C4-2B (cell line): ENCODE data around the gene SLC5A2.

Experiments used
- ZFX ChIP-seq: fragments of 450-650 bp; IDR thresholded peaks from 2 replicates; pipeline ENCODE4 v1.6.1; 2017
- TF ChIP-seq, protein P1 (sequence below): fragments of 450-650 bp; conservative IDR thresholded peaks from 2 replicates; pipeline ENCODE4 v1.5.1; 2017; ENCODE audit warnings: mild to moderate bottlenecking

DNA sequence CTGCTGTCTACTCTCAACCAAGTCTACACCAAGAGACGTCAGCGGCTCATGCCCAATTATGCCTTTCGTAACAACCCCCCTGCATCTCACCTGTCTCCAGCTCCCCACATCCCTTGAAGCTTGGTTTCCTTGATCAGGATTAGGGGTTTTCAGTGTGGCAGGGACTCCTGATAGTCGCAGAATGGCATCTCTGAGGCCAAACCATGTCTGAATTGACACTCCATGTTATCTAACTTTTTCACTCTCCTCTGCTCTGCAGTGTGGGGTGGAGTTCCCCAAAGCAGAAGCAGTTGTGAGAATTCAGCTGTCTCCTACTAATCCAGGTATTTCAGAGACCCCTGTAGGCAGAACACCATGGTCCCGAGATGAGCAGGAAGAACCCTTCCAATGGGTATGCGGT is 39.1 kb downstream of the SLC5A2 start:
- TF ChIP-seq, protein P1, sequence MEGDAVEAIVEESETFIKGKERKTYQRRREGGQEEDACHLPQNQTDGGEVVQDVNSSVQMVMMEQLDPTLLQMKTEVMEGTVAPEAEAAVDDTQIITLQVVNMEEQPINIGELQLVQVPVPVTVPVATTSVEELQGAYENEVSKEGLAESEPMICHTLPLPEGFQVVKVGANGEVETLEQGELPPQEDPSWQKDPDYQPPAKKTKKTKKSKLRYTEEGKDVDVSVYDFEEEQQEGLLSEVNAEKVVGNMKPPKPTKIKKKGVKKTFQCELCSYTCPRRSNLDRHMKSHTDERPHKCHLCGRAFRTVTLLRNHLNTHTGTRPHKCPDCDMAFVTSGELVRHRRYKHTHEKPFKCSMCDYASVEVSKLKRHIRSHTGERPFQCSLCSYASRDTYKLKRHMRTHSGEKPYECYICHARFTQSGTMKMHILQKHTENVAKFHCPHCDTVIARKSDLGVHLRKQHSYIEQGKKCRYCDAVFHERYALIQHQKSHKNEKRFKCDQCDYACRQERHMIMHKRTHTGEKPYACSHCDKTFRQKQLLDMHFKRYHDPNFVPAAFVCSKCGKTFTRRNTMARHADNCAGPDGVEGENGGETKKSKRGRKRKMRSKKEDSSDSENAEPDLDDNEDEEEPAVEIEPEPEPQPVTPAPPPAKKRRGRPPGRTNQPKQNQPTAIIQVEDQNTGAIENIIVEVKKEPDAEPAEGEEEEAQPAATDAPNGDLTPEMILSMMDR, result no peak
- no peak for TF ChIP-seq ZFX
